GM19035 (cell line): ENCODE results near the gene RHOC.

Experiments used
- ATAC-seq: cut with Tn5 transposase; IDR thresholded peaks from one replicate; pipeline ENCODE4 v1.9.1; 2021; ENCODE audit not compliant: unreplicated experiment

Gene RHOC

DNA sequence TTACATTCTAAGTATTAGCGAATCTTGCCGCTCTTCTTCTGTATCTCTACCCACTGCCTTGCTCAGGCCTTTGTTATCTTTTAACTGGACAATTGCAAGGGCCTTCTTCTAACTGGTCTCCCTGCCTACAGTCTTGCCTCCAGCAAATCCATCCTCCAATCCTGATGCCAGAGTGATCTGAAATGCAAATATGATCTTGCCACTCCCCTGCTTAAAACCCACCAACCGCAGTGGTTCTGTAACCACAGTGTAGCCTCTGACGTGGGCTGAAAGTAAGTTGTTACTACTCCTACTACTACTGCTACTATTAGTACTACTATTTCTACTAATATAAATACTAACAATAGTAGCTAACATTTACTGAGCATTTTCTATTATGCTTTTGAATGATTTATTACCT, 20.1 kb downstream of the RHOC start:
- no peak for ATAC-seq

DNA sequence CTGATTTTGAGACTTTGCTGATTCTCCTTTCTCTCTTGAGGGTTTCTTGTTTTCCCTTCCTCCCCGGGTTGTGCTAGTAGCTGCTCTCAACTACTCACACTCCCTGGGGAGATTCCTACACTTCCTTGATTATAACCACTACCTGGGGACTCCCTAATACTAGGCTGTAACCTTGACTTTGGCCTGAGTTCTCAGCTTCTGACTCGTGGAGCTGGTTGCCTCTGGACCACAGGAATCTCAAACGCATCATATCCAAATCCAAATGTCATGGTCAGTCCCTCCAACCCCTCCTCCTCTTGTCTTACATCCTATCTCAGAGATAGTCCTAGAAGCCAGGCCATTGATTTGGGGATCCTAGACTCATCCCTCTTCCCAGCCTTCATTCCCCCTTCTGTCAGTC, 20.5 kb downstream of the RHOC start:
- no peak for ATAC-seq

DNA sequence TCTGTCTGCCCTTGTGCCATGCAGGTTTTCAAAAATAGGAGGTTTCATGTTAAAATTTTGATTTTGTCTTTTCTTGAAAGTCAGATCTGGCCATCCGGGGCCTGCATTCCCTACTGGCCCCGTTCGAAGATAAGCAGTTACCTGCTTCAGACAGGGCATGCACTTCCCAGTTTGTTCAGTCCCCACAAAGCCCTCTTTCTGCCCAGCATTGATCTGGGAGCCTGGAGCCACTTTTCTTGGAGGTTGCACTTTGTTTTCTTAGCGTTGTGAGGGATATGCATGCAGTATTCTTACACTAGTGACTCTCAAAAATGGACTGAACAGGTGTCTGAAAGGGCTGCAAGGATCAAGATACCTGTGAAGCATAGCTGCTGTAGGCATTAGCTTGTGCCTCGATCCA, 21.0 kb downstream of the RHOC start:
- ATAC-seq: no peak

DNA sequence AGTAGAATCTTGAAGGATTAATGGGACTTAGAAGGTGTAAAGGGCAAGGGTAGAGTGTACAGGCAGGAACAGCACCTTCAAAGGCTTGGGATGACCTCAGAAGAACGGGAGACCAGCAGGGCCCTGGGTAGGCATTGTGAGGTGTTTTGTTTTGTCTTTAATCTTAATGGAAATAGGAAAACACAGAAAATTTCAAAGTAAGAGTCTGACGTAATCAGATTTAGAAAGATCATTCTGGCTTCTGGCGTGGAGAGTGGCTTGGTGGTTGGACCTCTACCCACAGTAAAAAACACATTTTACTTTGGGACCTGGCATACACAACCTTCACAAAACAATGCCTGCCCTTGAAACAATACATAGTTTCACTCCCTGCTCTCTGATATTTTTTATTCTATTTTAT, 28.3 kb downstream of the RHOC start:
- no peak for ATAC-seq

DNA sequence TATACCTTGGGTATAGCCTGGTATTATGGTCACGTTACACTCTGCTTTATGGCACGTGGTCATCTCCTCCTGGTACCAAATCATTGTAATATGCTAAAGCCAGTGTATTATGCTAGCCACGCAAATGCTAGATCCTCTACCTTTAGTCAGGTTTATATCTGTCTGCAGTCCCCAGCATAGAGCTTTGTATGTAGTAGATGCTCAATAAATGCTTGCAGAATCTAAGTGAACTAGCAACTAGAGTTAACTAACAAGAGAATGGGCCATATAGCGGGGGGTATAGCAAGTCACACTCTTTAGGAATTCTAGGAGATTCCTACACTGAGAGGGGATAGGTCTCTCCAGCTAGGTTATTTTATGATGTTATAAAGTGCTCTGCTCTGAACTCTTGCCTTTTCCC, 29.4 kb downstream of the RHOC start:
- ATAC-seq: no peak

DNA sequence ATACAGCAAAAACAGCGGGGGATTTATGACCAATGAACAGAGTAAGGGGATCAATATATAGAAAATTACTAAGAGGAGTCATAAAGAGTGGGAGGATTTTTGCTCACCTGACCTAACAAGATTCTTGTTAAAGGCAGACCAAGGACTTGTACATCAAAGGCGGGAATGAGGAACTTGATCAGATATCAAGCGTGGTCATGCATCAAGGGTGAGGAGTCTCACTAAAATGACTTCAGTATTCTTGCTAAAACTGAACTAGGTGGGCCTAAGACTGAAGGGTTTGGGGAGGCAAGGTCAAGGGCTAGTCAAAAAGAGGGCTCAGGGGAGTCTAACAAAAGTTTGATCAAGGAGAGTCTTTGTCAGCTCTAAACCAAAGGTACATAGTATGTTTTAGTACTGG, 30.4 kb downstream of the RHOC start:
- ATAC-seq: no peak

DNA sequence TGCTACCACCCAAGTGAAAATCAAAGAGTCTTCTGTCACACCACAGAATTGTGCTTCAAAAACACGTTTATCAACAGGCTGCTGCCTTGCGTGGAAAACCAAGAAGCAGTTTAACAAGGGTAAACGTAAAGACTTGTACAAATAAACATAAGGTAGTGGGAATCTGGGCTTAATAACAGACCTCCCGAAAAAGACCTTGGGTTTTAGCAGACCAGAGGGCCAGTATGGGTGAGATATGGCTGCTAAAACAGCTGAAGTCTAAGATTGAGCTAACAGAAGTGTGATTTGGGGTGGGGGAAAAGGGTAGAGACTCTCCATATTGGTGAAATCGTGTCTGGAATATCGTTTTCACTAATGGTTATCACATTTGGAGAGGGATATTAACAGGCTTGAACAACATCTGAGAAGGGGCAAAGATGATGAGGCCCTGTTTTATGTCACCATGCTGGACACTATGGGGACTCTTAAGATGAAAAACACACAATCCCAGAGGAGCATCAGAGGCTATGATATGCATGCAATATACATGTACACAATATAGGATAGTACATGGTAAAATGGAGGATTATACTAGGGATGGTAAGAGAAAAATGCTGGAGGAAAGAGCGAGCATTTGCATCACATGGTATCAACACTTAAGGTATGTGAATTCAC, 31.1 kb downstream of the RHOC start:
- ATAC-seq: no peak

DNA sequence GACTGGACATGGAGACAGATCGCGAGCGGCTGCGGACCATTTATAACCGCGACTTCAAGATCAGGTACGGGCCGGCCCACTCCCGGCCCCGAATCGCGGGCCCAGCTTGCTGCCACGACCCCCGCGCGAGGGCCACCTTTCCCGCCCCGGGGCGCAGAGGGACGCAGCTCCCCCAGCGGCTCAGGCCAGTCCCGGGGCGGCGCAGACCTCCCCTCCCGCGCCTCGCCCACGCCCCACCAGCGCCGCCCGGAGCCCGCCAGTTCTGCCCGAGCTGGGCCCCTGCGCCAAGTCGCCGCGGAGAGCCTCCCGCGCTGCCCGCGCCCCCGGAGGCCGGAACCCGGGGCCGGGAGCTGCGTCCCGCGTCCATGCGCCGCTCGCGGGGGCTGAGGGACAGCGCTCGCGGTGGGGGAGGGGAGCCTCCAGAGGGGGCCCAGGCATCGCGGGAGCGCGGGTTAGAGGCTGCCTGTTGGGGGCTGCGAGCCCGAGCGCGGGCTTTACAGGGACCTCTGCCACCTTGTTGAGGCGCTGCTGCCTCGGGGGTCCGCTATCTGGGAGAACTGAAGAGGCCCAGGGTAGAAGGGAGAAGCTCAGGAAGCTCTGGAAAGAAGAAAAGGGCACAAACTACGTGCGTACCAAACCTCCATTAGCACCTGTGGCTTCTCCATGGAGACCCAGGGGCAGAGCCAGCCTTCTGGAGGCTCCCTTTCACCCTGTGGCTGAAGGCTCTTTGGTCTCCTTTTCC, 31.8 kb downstream of the RHOC start:
- ATAC-seq: peak; percentile 54

DNA sequence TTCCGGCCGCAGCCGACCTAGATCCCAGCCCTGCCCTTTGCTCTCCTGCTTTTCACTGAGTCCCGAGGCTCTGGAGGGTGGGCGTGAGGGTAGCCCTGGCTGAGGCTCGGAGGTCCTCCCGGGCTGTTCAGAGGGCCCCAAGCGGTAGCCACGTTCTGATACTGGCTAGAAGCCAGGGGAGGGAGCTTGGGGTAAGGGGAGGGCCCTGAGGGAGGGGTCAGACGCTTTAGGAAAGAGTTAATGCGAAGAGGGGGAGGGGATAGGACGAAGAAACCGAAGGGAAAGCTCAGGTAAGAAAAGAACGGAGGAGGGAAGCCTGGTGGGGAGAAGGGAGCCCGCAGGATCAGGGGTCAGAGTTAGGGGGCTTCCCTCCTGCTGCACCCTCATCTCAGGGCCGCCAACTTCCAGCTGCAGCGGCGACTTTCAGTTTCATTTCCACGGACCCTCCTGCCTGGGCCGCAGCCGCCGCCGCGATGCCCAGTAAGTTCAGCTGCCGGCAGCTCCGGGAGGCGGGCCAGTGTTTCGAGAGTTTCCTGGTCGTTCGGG, 32.4 kb downstream of the RHOC start, which contains the start of gene MOV10:
TSS of gene MOV10 (plus strand) at position 220 of the 546 bp plus-strand sequence. CDS start at position 474, 254 bp downstream.
- ATAC-seq: peak; percentile 50

DNA sequence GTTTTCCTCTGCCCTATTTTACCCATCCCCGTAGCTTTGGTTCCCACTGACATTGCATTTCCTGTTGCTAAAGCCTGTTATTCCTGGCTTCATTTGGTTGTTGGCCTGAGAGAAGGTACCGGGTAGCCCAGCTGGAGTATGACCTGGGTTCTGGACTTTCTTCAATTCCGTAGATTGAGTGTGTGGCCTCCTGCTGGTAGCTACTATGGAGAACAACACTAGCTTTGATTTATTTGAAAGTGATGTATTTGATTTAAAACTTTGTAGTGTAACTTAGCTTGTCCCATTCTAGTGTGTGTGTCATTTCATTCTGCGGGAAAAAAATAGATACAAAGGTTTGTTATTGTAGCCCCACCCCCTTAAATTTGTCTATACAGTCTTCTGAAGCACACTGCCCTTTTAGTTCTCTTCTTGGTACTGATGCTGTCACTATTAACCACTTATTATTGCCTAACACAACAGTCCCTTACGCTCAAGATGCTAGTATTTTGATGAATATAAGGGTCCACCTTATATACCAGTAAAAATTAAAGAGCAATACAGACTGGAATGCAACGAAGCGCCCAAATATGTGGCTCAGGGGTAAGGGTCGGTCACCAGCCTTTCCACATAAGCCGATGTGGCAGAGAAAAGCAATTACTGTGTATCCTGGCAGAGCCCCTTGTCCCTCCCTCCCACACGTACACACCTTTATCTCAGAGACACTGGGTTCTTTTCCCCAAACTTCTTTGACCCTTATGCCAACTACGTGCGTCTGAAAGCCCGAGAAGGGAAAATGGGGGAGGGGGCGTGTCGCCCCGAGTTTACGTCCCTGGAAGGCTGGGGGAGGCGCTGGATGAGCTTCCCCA, 33.1 kb downstream of the RHOC start:
- peak; percentile 3 for ATAC-seq

DNA sequence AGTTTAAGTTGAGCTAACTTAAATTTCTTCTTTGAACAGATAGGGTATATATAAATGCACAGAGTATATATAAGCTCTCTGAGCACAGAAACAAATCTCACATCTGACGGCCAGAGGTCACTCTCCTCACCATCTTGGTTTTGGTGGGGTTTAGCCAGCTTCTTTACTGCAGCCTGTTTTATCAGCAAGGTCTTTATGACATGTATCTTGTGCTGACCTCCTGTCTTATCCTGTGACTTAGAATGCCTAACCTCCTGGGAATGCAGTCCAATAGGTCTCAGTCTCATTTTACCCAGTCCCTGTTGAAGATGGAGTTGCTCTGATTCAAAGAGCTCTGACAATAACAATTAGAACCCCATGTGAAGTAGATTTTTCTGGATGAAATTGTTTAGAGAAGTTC, 34.1 kb downstream of the RHOC start:
- no peak for ATAC-seq

DNA sequence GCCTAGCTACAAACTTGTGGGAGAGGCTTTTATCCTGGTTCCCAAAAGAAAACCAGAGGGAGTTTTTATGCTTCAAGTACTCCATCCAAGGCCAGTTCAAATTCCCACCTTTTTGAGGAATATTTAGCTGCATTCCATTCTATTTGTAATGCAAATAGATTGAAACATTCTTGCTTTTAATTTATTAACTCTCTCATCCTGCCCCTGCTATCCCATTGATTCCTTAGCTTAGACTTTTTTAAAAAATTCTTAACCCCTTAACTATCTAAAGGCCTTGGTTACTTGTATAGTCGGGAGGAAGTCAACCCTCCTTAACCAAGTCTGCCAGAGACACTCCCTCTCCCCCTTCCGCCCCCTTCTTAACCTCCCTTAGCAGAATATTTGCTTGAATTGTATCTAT, 34.9 kb downstream of the RHOC start:
- ATAC-seq: no peak

DNA sequence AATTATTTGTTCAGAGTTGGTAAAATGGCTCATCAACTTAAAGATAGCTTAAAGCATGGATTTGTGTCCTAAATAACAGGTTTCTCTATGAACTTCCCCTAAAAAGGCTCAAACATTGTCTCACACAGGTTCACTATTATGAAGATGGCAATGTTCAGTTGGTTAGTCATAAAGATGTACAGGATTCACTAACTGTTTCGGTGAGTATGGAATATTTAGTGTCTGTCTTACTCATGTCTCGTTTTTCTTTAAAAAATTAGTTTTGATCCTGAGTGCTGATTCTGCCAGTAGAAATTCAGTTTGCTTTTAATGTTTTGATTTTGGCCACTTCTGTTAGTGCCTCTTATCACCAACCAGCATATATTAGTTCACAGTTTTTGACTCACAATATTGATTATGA, 40.0 kb downstream of the RHOC start:
- ATAC-seq: no peak

DNA sequence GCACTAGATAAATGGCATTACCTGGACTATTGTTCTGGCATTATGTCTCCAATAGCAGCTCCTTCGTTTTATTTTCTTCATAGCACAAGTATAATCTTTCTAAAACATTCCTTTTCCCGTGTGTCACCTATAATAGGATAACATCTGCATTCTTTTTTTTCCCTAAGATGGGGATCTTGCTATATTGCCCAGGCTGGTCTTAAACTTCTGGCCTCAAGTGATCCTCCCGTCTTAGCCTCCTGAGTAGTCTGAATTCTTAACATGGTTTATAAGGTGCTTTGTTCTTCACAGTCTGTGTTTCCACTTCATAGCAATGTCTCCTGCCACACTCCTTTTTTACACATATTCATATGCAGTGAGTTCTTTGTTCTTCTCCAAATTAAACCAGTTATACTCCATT, 41.1 kb downstream of the RHOC start:
- ATAC-seq: no peak

DNA sequence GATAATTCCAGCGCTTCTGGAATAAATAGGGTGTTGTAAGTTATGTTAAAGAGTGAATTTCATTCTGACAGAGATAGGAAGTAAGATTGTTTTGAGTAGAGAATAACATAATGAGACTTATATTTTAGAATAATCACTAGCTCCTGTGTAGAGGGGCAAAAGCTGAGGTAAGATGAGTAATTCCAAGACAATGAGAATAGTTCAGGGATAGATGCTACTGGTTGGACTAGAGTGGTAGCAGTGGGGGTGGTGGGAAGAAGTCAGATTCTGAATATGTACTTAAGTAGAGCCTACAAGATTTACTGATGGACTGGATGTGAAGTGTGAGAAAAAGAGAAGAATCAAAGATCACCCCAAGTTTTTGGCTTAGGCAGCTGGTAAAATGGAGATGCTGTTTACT, 55.7 kb downstream of the RHOC start:
- ATAC-seq: no peak
